HepG2 (cell line): ENCODE data around the gene TM4SF1.

Experiments
- FOXP1 ChIP-seq, 2 experiments: fragments of 450-650 bp in 1 of 2; IDR thresholded peaks; 2 replicates each; pipeline ENCODE4 v1.6.1; 2017 to 2018; ENCODE audit warnings: antibody characterized with exemption in 1 of 2
- MTF1 ChIP-seq: sonication (generic); formaldehyde crosslinking; IDR thresholded peaks from 2 replicates; pipeline ENCODE4 v1.5.0; 2020; ENCODE audit warnings: missing genetic modification reagents

DNA sequence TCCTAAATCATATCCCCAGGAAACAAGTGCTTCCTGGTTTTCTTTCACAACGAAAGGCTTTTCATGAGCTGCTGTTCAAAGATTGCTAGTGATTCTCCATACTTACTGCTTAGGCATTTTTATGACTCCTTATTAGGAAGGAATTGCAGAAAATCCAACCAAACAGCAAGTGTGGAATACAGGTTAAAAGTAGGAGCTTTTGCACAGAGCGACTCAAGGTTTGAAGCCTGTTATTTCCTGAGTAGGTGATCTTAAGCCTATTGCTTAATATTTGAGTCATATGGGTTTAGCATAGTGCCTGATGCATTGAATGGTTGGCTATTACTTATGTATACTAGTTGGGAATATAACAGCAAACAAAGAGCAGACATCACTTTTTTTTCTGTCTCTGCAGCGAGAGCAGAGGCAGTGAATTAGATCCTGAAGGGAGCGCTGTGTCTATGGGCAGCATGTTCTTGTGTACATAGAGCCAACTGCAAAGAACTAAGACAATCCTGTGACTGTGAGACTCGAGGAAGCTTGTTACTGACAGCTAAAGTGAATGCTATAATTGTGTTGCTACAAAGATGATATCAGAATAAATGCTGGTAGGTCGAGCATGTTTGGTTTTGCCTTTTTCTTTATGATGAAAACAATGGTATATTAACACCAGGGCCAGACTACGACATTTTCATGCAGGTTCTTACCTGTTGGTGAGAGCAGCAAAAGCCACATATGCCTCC lies 6.3 kb downstream of the TM4SF1 start:
- no peak for TF ChIP-seq FOXP1 (IDR thresholded peaks at IDR 0.05)
- TF ChIP-seq FOXP1 (CRISPR knock-in tag; IDR thresholded peaks at IDR 0.05), result 0 out of 2 replicates have a peak, but pooled peaks have one; percentile 9
- no peak for TF ChIP-seq MTF1 (CRISPR knock-in tag)
